Urothelium cell line (cell line): ENCODE measurements around the gene DNM1L.

Experiments
- DNase-seq: peaks from one replicate; pipeline ENCODE4 v3.0.0; 2011; ENCODE audit warnings: low spot score, mixed read lengths
- FAIRE-seq: peaks from 2 replicates; lab custom pipeline; 2011; peaks lifted over from hg19 to GRCh38; lab: Jason Lieb, UNC

The DNM1L gene

GRCh38 chr12:32679091-32679919 lies at the start of gene DNM1L:
TSS of gene DNM1L (plus strand) at chr12:32679301. CDS start at chr12:32679364, 63 bp downstream.
- FAIRE-seq: peak; percentile 87
- DNase-seq: peak; percentile 98

- no peak for FAIRE-seq
Observed at GRCh38 chr12:32641287-32641901, 37.7 kb upstream of the DNM1L start.

GRCh38 chr12:32644431-32644830 lies 34.7 kb upstream of the DNM1L start:
- DNase-seq (no peak), FAIRE-seq (no peak)

More at GRCh38 chr12:32641287-32641901, 37.7 kb upstream of the DNM1L start:
- DNase-seq: no peak

GRCh38 chr12:32647275-32647674 lies 31.8 kb upstream of the DNM1L start:
- DNase-seq: no peak
- FAIRE-seq: no peak

GRCh38 chr12:32650508-32650907 lies 28.6 kb upstream of the DNM1L start:
- no peak for DNase-seq
- FAIRE-seq: no peak

- DNase-seq: no peak
- FAIRE-seq: no peak
Observed at GRCh38 chr12:32651151-32651955, 27.7 kb upstream of the DNM1L start.

- FAIRE-seq: no peak
- DNase-seq: no peak
Observed at GRCh38 chr12:32651956-32652210, 27.2 kb upstream of the DNM1L start.

GRCh38 chr12:32659908-32660440 lies 19.1 kb upstream of the DNM1L start:
- FAIRE-seq (no peak), DNase-seq (no peak)

- DNase-seq: no peak
- FAIRE-seq: no peak
Observed at GRCh38 chr12:32661706-32662105, 17.4 kb upstream of the DNM1L start.

GRCh38 chr12:32662665-32663064 lies 16.4 kb upstream of the DNM1L start:
- FAIRE-seq: no peak
- no peak for DNase-seq

- DNase-seq (no peak), FAIRE-seq (no peak)
Observed at GRCh38 chr12:32666018-32666417, 13.1 kb upstream of the DNM1L start.

- FAIRE-seq (no peak), DNase-seq (no peak)
Observed at GRCh38 chr12:32669584-32669983, 9.5 kb upstream of the DNM1L start.

GRCh38 chr12:32671930-32672780 lies 6.9 kb upstream of the DNM1L start:
- DNase-seq: peak; percentile 54
- peak; percentile 37 for FAIRE-seq

- no peak for DNase-seq
- FAIRE-seq: no peak
Observed at GRCh38 chr12:32679920-32680237, 778 bp downstream of the DNM1L start.

- no peak for DNase-seq
- FAIRE-seq: no peak
Observed at GRCh38 chr12:32680787-32681186, 1.7 kb downstream of the DNM1L start.

- FAIRE-seq: no peak
- DNase-seq: no peak
Observed at GRCh38 chr12:32681272-32681671, 2.2 kb downstream of the DNM1L start.

GRCh38 chr12:32686340-32686739 lies 7.2 kb downstream of the DNM1L start:
- DNase-seq (no peak), FAIRE-seq (no peak)

GRCh38 chr12:32688786-32689185 lies 9.7 kb downstream of the DNM1L start:
- DNase-seq: no peak
- FAIRE-seq: no peak

GRCh38 chr12:32690927-32691326 lies 11.8 kb downstream of the DNM1L start:
- FAIRE-seq: peak; percentile 44

GRCh38 chr12:32692358-32692757 lies 13.3 kb downstream of the DNM1L start:
- DNase-seq: no peak
- no peak for FAIRE-seq

More at GRCh38 chr12:32690927-32691326, 11.8 kb downstream of the DNM1L start:
- no peak for DNase-seq

- no peak for FAIRE-seq
- DNase-seq: no peak
Observed at GRCh38 chr12:32693036-32693435, 13.9 kb downstream of the DNM1L start.
